GM23338 (cell line): ENCODE data around the gene SRPX2.
A peak's percentile ranks its signal among the peaks of the same experiment; 100 is the strongest.

ENCODE experiments used
- CREB1 ChIP-seq: fragments of 250-450 bp; sonication (Bioruptor Pico); IDR thresholded peaks from 2 replicates; pipeline ENCODE4 v1.5.0; 2020; ENCODE audit warnings: low read depth, mild to moderate bottlenecking, moderate library complexity
- EZH2 ChIP-seq: fragments of 200-600 bp; sonication (generic); IDR thresholded peaks from one replicate; pipeline ENCODE4 v1.8.0; 2017; ENCODE audit warnings: antibody characterized with exemption, mild to moderate bottlenecking, low read depth; ENCODE audit not compliant: unreplicated experiment
- EZH2phosphoT487 ChIP-seq: fragments of 200-600 bp; sonication (generic); IDR thresholded peaks from one replicate; pipeline ENCODE4 v1.8.1; 2018; ENCODE audit warnings: antibody characterized with exemption; ENCODE audit not compliant: unreplicated experiment
- JUNB ChIP-seq: IDR thresholded peaks from one replicate; pipeline ENCODE4 v1.6.1; 2016; ENCODE audit warnings: antibody characterized with exemption; ENCODE audit not compliant: unreplicated experiment
- NANOG ChIP-seq: IDR thresholded peaks from 2 replicates; pipeline ENCODE4 v1.6.1; 2016; ENCODE audit warnings: antibody characterized with exemption, borderline replicate concordance
- POLR2AphosphoS5 ChIP-seq: IDR thresholded peaks from 2 replicates; pipeline ENCODE4 v1.6.1; 2016; ENCODE audit warnings: antibody characterized with exemption, low read depth
- ZNF114 ChIP-seq: fragments of 250-450 bp; sonication (Bioruptor Pico); IDR thresholded peaks from 2 replicates; pipeline ENCODE4 v1.5.0; 2020; ENCODE audit warnings: mild to moderate bottlenecking, moderate library complexity
- TF ChIP-seq, protein P1 (sequence below), 2 experiments: fragments of 200-600 bp in 1 of 2; sonication (generic) in 1 of 2; conservative IDR thresholded peaks; 2 replicates each; pipeline versions ENCODE4 v1.5.1 to v1.6.1; 2016 to 2017; ENCODE audit warnings: antibody characterized with exemption in 2 of 2, low read depth in 2 of 2, mild to moderate bottlenecking in 2 of 2, moderate library complexity in 1 of 2
- TF ChIP-seq, protein P2 (sequence below): IDR thresholded peaks from 2 replicates; pipeline ENCODE4 v1.6.1; 2016; ENCODE audit warnings: antibody characterized with exemption
- TF ChIP-seq, protein P3 (sequence below): IDR thresholded peaks from one replicate; pipeline ENCODE4 v1.6.1; 2018; ENCODE audit warnings: antibody characterized with exemption; ENCODE audit not compliant: unreplicated experiment

DNA sequence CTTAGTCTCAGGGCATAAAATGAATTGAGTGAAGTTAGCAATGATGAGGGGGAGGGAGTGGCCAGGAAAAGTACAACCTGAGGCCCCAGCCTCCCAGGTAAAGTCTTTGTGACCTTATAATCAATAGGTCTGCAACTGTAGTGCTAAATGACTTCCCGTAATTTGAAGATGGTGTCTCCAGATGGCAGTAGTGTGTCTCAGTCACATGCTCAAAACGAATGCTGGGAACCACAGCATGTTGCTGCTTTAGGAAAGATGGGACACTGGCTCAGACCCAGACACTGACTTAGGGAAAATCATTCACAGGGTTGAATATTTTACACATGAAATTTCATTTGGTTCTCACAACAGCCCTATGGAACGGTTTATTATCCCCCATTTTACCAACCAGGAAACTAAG lies 10.3 kb downstream of the SRPX2 start:
- TF ChIP-seq, protein P1, sequence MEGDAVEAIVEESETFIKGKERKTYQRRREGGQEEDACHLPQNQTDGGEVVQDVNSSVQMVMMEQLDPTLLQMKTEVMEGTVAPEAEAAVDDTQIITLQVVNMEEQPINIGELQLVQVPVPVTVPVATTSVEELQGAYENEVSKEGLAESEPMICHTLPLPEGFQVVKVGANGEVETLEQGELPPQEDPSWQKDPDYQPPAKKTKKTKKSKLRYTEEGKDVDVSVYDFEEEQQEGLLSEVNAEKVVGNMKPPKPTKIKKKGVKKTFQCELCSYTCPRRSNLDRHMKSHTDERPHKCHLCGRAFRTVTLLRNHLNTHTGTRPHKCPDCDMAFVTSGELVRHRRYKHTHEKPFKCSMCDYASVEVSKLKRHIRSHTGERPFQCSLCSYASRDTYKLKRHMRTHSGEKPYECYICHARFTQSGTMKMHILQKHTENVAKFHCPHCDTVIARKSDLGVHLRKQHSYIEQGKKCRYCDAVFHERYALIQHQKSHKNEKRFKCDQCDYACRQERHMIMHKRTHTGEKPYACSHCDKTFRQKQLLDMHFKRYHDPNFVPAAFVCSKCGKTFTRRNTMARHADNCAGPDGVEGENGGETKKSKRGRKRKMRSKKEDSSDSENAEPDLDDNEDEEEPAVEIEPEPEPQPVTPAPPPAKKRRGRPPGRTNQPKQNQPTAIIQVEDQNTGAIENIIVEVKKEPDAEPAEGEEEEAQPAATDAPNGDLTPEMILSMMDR (conservative IDR thresholded peaks at IDR 0.05; ENCODE audit: low read depth in 2 of 2): peak; percentile 26 to 53; a peak in 3 of 4 replicates
- no peak for TF ChIP-seq EZH2
- TF ChIP-seq POLR2AphosphoS5: no peak
- TF ChIP-seq, protein P2, sequence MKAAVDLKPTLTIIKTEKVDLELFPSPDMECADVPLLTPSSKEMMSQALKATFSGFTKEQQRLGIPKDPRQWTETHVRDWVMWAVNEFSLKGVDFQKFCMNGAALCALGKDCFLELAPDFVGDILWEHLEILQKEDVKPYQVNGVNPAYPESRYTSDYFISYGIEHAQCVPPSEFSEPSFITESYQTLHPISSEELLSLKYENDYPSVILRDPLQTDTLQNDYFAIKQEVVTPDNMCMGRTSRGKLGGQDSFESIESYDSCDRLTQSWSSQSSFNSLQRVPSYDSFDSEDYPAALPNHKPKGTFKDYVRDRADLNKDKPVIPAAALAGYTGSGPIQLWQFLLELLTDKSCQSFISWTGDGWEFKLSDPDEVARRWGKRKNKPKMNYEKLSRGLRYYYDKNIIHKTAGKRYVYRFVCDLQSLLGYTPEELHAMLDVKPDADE: no peak
- TF ChIP-seq JUNB: no peak
- no peak for TF ChIP-seq EZH2phosphoT487
- TF ChIP-seq, protein P3, sequence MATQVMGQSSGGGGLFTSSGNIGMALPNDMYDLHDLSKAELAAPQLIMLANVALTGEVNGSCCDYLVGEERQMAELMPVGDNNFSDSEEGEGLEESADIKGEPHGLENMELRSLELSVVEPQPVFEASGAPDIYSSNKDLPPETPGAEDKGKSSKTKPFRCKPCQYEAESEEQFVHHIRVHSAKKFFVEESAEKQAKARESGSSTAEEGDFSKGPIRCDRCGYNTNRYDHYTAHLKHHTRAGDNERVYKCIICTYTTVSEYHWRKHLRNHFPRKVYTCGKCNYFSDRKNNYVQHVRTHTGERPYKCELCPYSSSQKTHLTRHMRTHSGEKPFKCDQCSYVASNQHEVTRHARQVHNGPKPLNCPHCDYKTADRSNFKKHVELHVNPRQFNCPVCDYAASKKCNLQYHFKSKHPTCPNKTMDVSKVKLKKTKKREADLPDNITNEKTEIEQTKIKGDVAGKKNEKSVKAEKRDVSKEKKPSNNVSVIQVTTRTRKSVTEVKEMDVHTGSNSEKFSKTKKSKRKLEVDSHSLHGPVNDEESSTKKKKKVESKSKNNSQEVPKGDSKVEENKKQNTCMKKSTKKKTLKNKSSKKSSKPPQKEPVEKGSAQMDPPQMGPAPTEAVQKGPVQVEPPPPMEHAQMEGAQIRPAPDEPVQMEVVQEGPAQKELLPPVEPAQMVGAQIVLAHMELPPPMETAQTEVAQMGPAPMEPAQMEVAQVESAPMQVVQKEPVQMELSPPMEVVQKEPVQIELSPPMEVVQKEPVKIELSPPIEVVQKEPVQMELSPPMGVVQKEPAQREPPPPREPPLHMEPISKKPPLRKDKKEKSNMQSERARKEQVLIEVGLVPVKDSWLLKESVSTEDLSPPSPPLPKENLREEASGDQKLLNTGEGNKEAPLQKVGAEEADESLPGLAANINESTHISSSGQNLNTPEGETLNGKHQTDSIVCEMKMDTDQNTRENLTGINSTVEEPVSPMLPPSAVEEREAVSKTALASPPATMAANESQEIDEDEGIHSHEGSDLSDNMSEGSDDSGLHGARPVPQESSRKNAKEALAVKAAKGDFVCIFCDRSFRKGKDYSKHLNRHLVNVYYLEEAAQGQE: no peak
- TF ChIP-seq CREB1 (CRISPR knock-in tag): no peak
- no peak for TF ChIP-seq ZNF114 (CRISPR knock-in tag)
- no peak for TF ChIP-seq NANOG
